Brain microvascular endothelial cell (primary cell): ENCODE measurements around the gene MACROH2A1.

Experiments used
- DNase-seq: peaks from one replicate; pipeline ENCODE4 v3.0.0-alpha.2; 2020
- H3K27ac ChIP-seq: fragments of 250-450 bp; sonication (Bioruptor Pico); 2 replicates; pipeline ENCODE4 v1.5.1; 2020; ENCODE audit warnings: mild to moderate bottlenecking, moderate library complexity
- H3K27me3 ChIP-seq: fragments of 250-450 bp; sonication (Bioruptor Pico); replicated peaks from 2 replicates; pipeline ENCODE4 v1.5.1; 2020; ENCODE audit warnings: mild to moderate bottlenecking
- H3K36me3 ChIP-seq: fragments of 250-450 bp; sonication (Bioruptor Pico); replicated peaks from 2 replicates; pipeline ENCODE4 v1.5.1; 2020; ENCODE audit warnings: mild to moderate bottlenecking
- H3K4me3 ChIP-seq: 2 replicates; pipeline ENCODE4 v1.5.1; 2011; ENCODE audit warnings: low read depth, mild to moderate bottlenecking, control low read depth, low read length, moderate library complexity
- CTCF ChIP-seq: IDR thresholded peaks from 2 replicates; pipeline ENCODE4 v1.5.1; 2011; ENCODE audit warnings: low read depth, mild to moderate bottlenecking, moderate library complexity, low read length, control low read depth, inconsistent platforms; ENCODE audit errors: missing control alignments
- in situ Hi-C: cut with HindIII; loops from 2 replicates; pipeline ENCODE4 v1.10.0; 2017; ENCODE audit warnings: low sequenced_read_pairs, low pct_ligation_motif_present

MACROH2A1 gene

GRCh38 chr5:135337064-135337463 is 62.0 kb downstream of the MACROH2A1 start:
- Histone ChIP-seq H3K36me3 (peaks cover 48% of the 10 kb centered on the region), H3K27ac (no peak overlapping the region), H3K4me3 (no peak overlapping the region), H3K27me3 (no peaks in the 10 kb centered on the region)
- no peak for DNase-seq
- in situ Hi-C loops, result no loop called here
- TF ChIP-seq CTCF, result no peak

GRCh38 chr5:135335031-135335828 is 63.8 kb downstream of the MACROH2A1 start:
- no peak for DNase-seq

GRCh38 chr5:135333732-135334515 is 65.1 kb downstream of the MACROH2A1 start:
- H3K4me3 ChIP-seq, result no peak overlapping the region
- no peak overlapping the region for H3K27ac ChIP-seq
- no peak for DNase-seq
- in situ Hi-C loops, result no loop called here
- H3K27me3 ChIP-seq, result no peaks in the 10 kb centered on the region
- TF ChIP-seq CTCF, result no peak
- H3K36me3 ChIP-seq, result peaks cover 24% of the 10 kb centered on the region

More at GRCh38 chr5:135335031-135335828, 63.8 kb downstream of the MACROH2A1 start:
- H3K36me3 ChIP-seq, result peaks cover 30% of the 10 kb centered on the region
- no peak for TF ChIP-seq CTCF
- in situ Hi-C loops, result no loop called here
- H3K27me3 ChIP-seq, result no peaks in the 10 kb centered on the region
- H3K4me3 ChIP-seq, result no peak overlapping the region
- H3K27ac ChIP-seq, result no peak overlapping the region

GRCh38 chr5:135332519-135333150 is 66.4 kb downstream of the MACROH2A1 start:
- Histone ChIP-seq H3K27ac (no peak overlapping the region), H3K4me3 (no peak overlapping the region), H3K27me3 (no peaks in the 10 kb centered on the region), H3K36me3 (peaks cover 14% of the 10 kb centered on the region)
- peak; percentile 33 for DNase-seq
- peak; percentile 55 for TF ChIP-seq CTCF
- in situ Hi-C loops, result no loop called here

- in situ Hi-C loops, result no loop called here
- DNase-seq, result no peak
- H3K36me3 ChIP-seq, result peaks cover 6% of the 10 kb centered on the region
- H3K27me3 ChIP-seq, result no peaks in the 10 kb centered on the region
- no peak overlapping the region for H3K4me3 ChIP-seq
- no peak overlapping the region for H3K27ac ChIP-seq
- no peak for TF ChIP-seq CTCF
Measured at GRCh38 chr5:135331612-135332011, 67.4 kb downstream of the MACROH2A1 start.
